ENCODE measurements around the gene USP47. TPM values are rescaled to one million over a fixed set of nuclear protein-coding genes. Genes with fewer than 3 reads are reported as not detected.
A peak's percentile ranks its signal among the peaks of the same experiment; 100 is the strongest.

USP47 gene
- total RNA-seq, 1 experiment from 2014 or later = 98.7 TPM

- Histone ChIP-seq H3K27ac (no peak overlapping the region), H3K9me3 (replicated peaks) (no peaks in the 10 kb centered on the region), H3K4me1 (peaks cover 11% of the 10 kb centered on the region; the same call in 1 of the 2 replicates), H3K4me3 (no peak overlapping the region), H3K27me3 (no peaks in the 10 kb centered on the region), H3K36me3 (no peaks in the 10 kb centered on the region)
- DNase-seq = no peak
These were observed 126.1 kb downstream of the USP47 start for GRCh38 chr11:11967669-11968510.

- Histone ChIP-seq H3K27ac (no peak overlapping the region), H3K4me1 (peaks cover 11% of the 10 kb centered on the region; the same call in 1 of the 2 replicates), H3K36me3 (no peaks in the 10 kb centered on the region), H3K27me3 (no peaks in the 10 kb centered on the region), H3K4me3 (no peak overlapping the region), H3K9me3 (replicated peaks) (no peaks in the 10 kb centered on the region)
- DNase-seq = no peak
These were observed 126.9 kb downstream of the USP47 start for GRCh38 chr11:11968511-11969280.

- Histone ChIP-seq H3K27ac (no peak overlapping the region), H3K27me3 (no peaks in the 10 kb centered on the region), H3K4me3 (no peak overlapping the region), H3K9me3 (replicated peaks) (no peaks in the 10 kb centered on the region), H3K4me1 (peaks cover 11% of the 10 kb centered on the region; the same call in 1 of the 2 replicates), H3K36me3 (no peaks in the 10 kb centered on the region)
- DNase-seq = no peak
These were observed 127.8 kb downstream of the USP47 start for GRCh38 chr11:11969380-11970215.

- Histone ChIP-seq H3K36me3 (no peaks in the 10 kb centered on the region), H3K4me1 (peaks cover 18% of the 10 kb centered on the region; the same call in 1 of the 2 replicates), H3K4me3 (no peak overlapping the region), H3K27me3 (no peaks in the 10 kb centered on the region), H3K9me3 (replicated peaks) (no peaks in the 10 kb centered on the region), H3K27ac (no peak overlapping the region)
- DNase-seq = no peak
These were observed 128.8 kb downstream of the USP47 start for GRCh38 chr11:11970556-11970955.

- H3K27ac ChIP-seq = no peak overlapping the region
- DNase-seq = no peak
- H3K36me3 ChIP-seq = no peaks in the 10 kb centered on the region
- H3K4me1 ChIP-seq = peaks cover 30% of the 10 kb centered on the region
- no peaks in the 10 kb centered on the region for H3K9me3 ChIP-seq (replicated peaks)
- H3K27me3 ChIP-seq = no peaks in the 10 kb centered on the region
- no peak overlapping the region for H3K4me3 ChIP-seq
These were observed 130.3 kb downstream of the USP47 start for GRCh38 chr11:11971906-11972547.

GRCh38 chr11:11972730-11973341 is 131.1 kb downstream of the USP47 start:
- Histone ChIP-seq H3K36me3 (no peaks in the 10 kb centered on the region), H3K27me3 (no peaks in the 10 kb centered on the region), H3K9me3 (replicated peaks) (no peaks in the 10 kb centered on the region), H3K27ac (no peak overlapping the region), H3K4me3 (no peak overlapping the region), H3K4me1 (peaks cover 30% of the 10 kb centered on the region)
- DNase-seq = no peak

GRCh38 chr11:11973361-11973800 is 131.6 kb downstream of the USP47 start:
- Histone ChIP-seq H3K27me3 (no peaks in the 10 kb centered on the region), H3K4me3 (no peak overlapping the region), H3K27ac (no peak overlapping the region), H3K4me1 (peaks cover 33% of the 10 kb centered on the region), H3K36me3 (no peaks in the 10 kb centered on the region), H3K9me3 (replicated peaks) (no peaks in the 10 kb centered on the region)
- DNase-seq = no peak

- Histone ChIP-seq H3K4me3 (no peak overlapping the region), H3K4me1 (peaks cover 38% of the 10 kb centered on the region), H3K9me3 (replicated peaks) (no peaks in the 10 kb centered on the region), H3K36me3 (no peaks in the 10 kb centered on the region), H3K27ac (no peak overlapping the region), H3K27me3 (no peaks in the 10 kb centered on the region)
- DNase-seq = no peak
These were observed 132.1 kb downstream of the USP47 start for GRCh38 chr11:11973866-11974265.

GRCh38 chr11:11975201-11976092 is 133.7 kb downstream of the USP47 start:
- H3K36me3 ChIP-seq = no peaks in the 10 kb centered on the region
- no peak overlapping the region for H3K27ac ChIP-seq
- H3K27me3 ChIP-seq = no peaks in the 10 kb centered on the region
- no peak for DNase-seq
- peaks cover 52% of the 10 kb centered on the region for H3K4me1 ChIP-seq
- H3K4me3 ChIP-seq = no peak overlapping the region
- no peaks in the 10 kb centered on the region for H3K9me3 ChIP-seq (replicated peaks)

GRCh38 chr11:11976481-11977127 is 134.8 kb downstream of the USP47 start:
- no peak overlapping the region for H3K4me3 ChIP-seq
- no peaks in the 10 kb centered on the region for H3K9me3 ChIP-seq (replicated peaks)
- no peaks in the 10 kb centered on the region for H3K27me3 ChIP-seq
- peaks cover 53% of the 10 kb centered on the region for H3K4me1 ChIP-seq
- H3K36me3 ChIP-seq = no peaks in the 10 kb centered on the region
- peak overlapping the region; percentile 56 for H3K27ac ChIP-seq
- DNase-seq = no peak

- peak overlapping the region; percentile 56 for H3K27ac ChIP-seq
- no peak overlapping the region for H3K4me3 ChIP-seq
- no peaks in the 10 kb centered on the region for H3K36me3 ChIP-seq
- H3K27me3 ChIP-seq = no peaks in the 10 kb centered on the region
- H3K4me1 ChIP-seq = peaks cover 53% of the 10 kb centered on the region
- no peaks in the 10 kb centered on the region for H3K9me3 ChIP-seq (replicated peaks)
- DNase-seq = peak; percentile 68 to 74
These were observed 135.6 kb downstream of the USP47 start for GRCh38 chr11:11977206-11977938.

GRCh38 chr11:11978098-11978637 is 136.4 kb downstream of the USP47 start:
- Histone ChIP-seq H3K4me1 (peaks cover 53% of the 10 kb centered on the region), H3K4me3 (no peak overlapping the region), H3K27me3 (no peaks in the 10 kb centered on the region), H3K9me3 (replicated peaks) (no peaks in the 10 kb centered on the region), H3K36me3 (no peaks in the 10 kb centered on the region), H3K27ac (peak overlapping the region; percentile 85)
- no peak for DNase-seq
